ENCODE results near the gene FOXQ1. TPM values are rescaled to one million over a fixed set of nuclear protein-coding genes. Genes with fewer than 3 reads are reported as not detected.
"Not testable (repeated sequence)": the region's sequence is repeated elsewhere in the genome, so short reads cannot be mapped to it uniquely, and the experiment has no call there.

FOXQ1 gene
- total RNA-seq, 1 experiment from 2014 or later, result 55.8 TPM

GRCh38 chr6:1316489-1316971, 4.6 kb downstream of the FOXQ1 start:
- no TSS peak for BruUV-seq (replicated peaks)

GRCh38 chr6:1317302-1317815, 5.5 kb downstream of the FOXQ1 start:
- ChIA-PET CTCF (no interaction called here), POLR2A (ENCODE audit: unreplicated experiment) (interaction anchor here (1.0 kb wide), 1 partner anchor 19 kb away, joined by 3 read pairs; no protein-coding TSS in a partner anchor)
- no peak for TF ChIP-seq EZH2 (IDR thresholded peaks at IDR 0.05; ENCODE audit: low read depth)
- TF ChIP-seq CTCF (conservative IDR thresholded peaks at IDR 0.05), result no peak
- no peaks in the 10 kb centered on the region for H3K27me3 ChIP-seq (ENCODE audit: insufficient read depth, low read depth)
- no peaks in the 10 kb centered on the region for H3K9me2 ChIP-seq (ENCODE audit: insufficient read depth)
- intact Hi-C loops (cut with micrococcal nuclease; ENCODE audit: unreplicated experiment), result no loop called here
- no peak for DNase-seq
- peaks cover 50% of the 10 kb centered on the region; the same call in 1 of the 2 replicates for H3F3A ChIP-seq (ENCODE audit: insufficient read depth, low read depth)
- BruUV-seq (replicated peaks), result no TSS peak
- H3K36me3 ChIP-seq (ENCODE audit: low read depth), result peaks cover 16% of the 10 kb centered on the region; the same call in 1 of the 2 replicates
- no peaks in the 10 kb centered on the region for H4K20me1 ChIP-seq (ENCODE audit: insufficient read depth)
- H3K4me3 ChIP-seq, result no peak overlapping the region
- H3K27ac ChIP-seq, result peak overlapping the region; percentile 41; the same call in 1 of the 2 replicates
- H3K9me3 ChIP-seq (ENCODE audit: insufficient read depth, low read depth), result no peaks in the 10 kb centered on the region
- H3K79me2 ChIP-seq (ENCODE audit: low read depth), result peaks cover 32% of the 10 kb centered on the region
- peaks cover 26% of the 10 kb centered on the region for H3K4me1 ChIP-seq (replicated peaks; ENCODE audit: insufficient read depth)
- H3K4me2 ChIP-seq, result no peak overlapping the region
- H2AFZ ChIP-seq, result no peak overlapping the region

More at GRCh38 chr6:1316489-1316971, 4.6 kb downstream of the FOXQ1 start:
- peaks cover 16% of the 10 kb centered on the region; the same call in 1 of the 2 replicates for H3K36me3 ChIP-seq (ENCODE audit: low read depth)
- no peaks in the 10 kb centered on the region for H3K9me3 ChIP-seq (ENCODE audit: insufficient read depth, low read depth)
- no peaks in the 10 kb centered on the region for H3K27me3 ChIP-seq (ENCODE audit: insufficient read depth, low read depth)
- H3K4me3 ChIP-seq, result peak overlapping the region; percentile 66
- intact Hi-C loops (cut with micrococcal nuclease; ENCODE audit: unreplicated experiment), result no loop called here
- H3K4me1 ChIP-seq (replicated peaks; ENCODE audit: insufficient read depth), result peaks cover 17% of the 10 kb centered on the region
- H3K9me2 ChIP-seq (ENCODE audit: insufficient read depth), result no peaks in the 10 kb centered on the region
- peak; percentile 46 to 65 for DNase-seq
- peak overlapping the region; percentile 98 for H3K4me2 ChIP-seq
- ChIA-PET POLR2A (ENCODE audit: unreplicated experiment) (interaction anchor here (0.5 to 1.7 kb wide), 5 partner anchors 9 to 594 kb away, joined by 4 to 39 read pairs (median 8); no protein-coding TSS in a partner anchor), CTCF (interaction anchor here (0.6 kb wide), 2 partner anchors 19 to 940 kb away, joined by 3 read pairs; no protein-coding TSS in a partner anchor)
- peaks cover 45% of the 10 kb centered on the region; the same call in 1 of the 2 replicates for H3F3A ChIP-seq (ENCODE audit: insufficient read depth, low read depth)
- peaks cover 35% of the 10 kb centered on the region for H3K79me2 ChIP-seq (ENCODE audit: low read depth)
- no peak overlapping the region for H2AFZ ChIP-seq
- TF ChIP-seq EZH2 (IDR thresholded peaks at IDR 0.05; ENCODE audit: low read depth) (no peak), CTCF (conservative IDR thresholded peaks at IDR 0.05) (no peak)
- H4K20me1 ChIP-seq (ENCODE audit: insufficient read depth), result no peaks in the 10 kb centered on the region
- H3K27ac ChIP-seq, result peak overlapping the region; percentile 98

GRCh38 chr6:1318036-1318435, 6.1 kb downstream of the FOXQ1 start:
- no peaks in the 10 kb centered on the region for H3K9me3 ChIP-seq (ENCODE audit: insufficient read depth, low read depth)
- no peaks in the 10 kb centered on the region for H3K27me3 ChIP-seq (ENCODE audit: insufficient read depth, low read depth)
- H3K79me2 ChIP-seq (ENCODE audit: low read depth), result peaks cover 26% of the 10 kb centered on the region
- ChIA-PET CTCF (no interaction called here), POLR2A (ENCODE audit: unreplicated experiment) (interaction anchor here (0.9 to 1.0 kb wide), 2 partner anchors 18 to 31 kb away, joined by 3 to 8 read pairs; no protein-coding TSS in a partner anchor)
- BruUV-seq (replicated peaks), result no TSS peak
- intact Hi-C loops (cut with micrococcal nuclease; ENCODE audit: unreplicated experiment), result no loop called here
- H3F3A ChIP-seq (ENCODE audit: insufficient read depth, low read depth), result peaks cover 55% of the 10 kb centered on the region; the same call in 1 of the 2 replicates
- no peak overlapping the region for H3K4me3 ChIP-seq
- H4K20me1 ChIP-seq (ENCODE audit: insufficient read depth), result no peaks in the 10 kb centered on the region
- H3K9me2 ChIP-seq (ENCODE audit: insufficient read depth), result no peaks in the 10 kb centered on the region
- H3K4me1 ChIP-seq (replicated peaks; ENCODE audit: insufficient read depth), result peaks cover 32% of the 10 kb centered on the region
- no peak overlapping the region for H3K4me2 ChIP-seq
- TF ChIP-seq CTCF (conservative IDR thresholded peaks at IDR 0.05) (no peak), EZH2 (IDR thresholded peaks at IDR 0.05; ENCODE audit: low read depth) (no peak)
- H3K27ac ChIP-seq, result peak overlapping the region; percentile 41
- H2AFZ ChIP-seq, result no peak overlapping the region
- DNase-seq, result no peak
- peaks cover 16% of the 10 kb centered on the region; the same call in 1 of the 2 replicates for H3K36me3 ChIP-seq (ENCODE audit: low read depth)

- H3K4me2 ChIP-seq; H3K27ac ChIP-seq; H3K27me3 ChIP-seq (ENCODE audit: insufficient read depth, low read depth); H4K20me1 ChIP-seq (ENCODE audit: insufficient read depth); CTCF ChIA-PET; H3K4me3 ChIP-seq; DNase-seq; H2AFZ ChIP-seq; H3K9me2 ChIP-seq (ENCODE audit: insufficient read depth); intact Hi-C loops (cut with micrococcal nuclease; ENCODE audit: unreplicated experiment); BruUV-seq (replicated peaks); H3K9me3 ChIP-seq (ENCODE audit: insufficient read depth, low read depth): not testable (repeated sequence)
- H3F3A ChIP-seq (ENCODE audit: insufficient read depth, low read depth), result peaks cover 60% of the 10 kb centered on the region
- H3K4me1 ChIP-seq (replicated peaks; ENCODE audit: insufficient read depth), result peaks cover 38% of the 10 kb centered on the region
- POLR2A ChIA-PET (ENCODE audit: unreplicated experiment), result interaction anchor here (0.9 to 1.0 kb wide), 2 partner anchors 18 to 31 kb away, joined by 3 to 8 read pairs; no protein-coding TSS in a partner anchor
- H3K79me2 ChIP-seq (ENCODE audit: low read depth), result peaks cover 28% of the 10 kb centered on the region
- peaks cover 16% of the 10 kb centered on the region; the same call in 1 of the 2 replicates for H3K36me3 ChIP-seq (ENCODE audit: low read depth)
These were observed 6.7 kb downstream of the FOXQ1 start for GRCh38 chr6:1318584-1318983.

All from PC-9 (cell line).